ENCODE results near the gene HSD17B12. TPM values are rescaled to one million over a fixed set of nuclear protein-coding genes. Genes with fewer than 3 reads are reported as not detected.

HSD17B12 gene
- total and polyA plus RNA-seq, 2 donors (not counting 3 experiments of a cell fraction or from before 2014, with no cell fraction given) = 41.5 to 96.5 TPM

GRCh38 chr11:43894546-43894945 lies 214.0 kb downstream of the HSD17B12 start:
- dilution Hi-C loops (cut with MboI; ENCODE audit: extremely low pct_ligation_motif_present, low sequenced_read_pairs) (no loop called here), intact Hi-C loops (cut with micrococcal nuclease) (no loop called here)
- no TSS peak for BruUV-seq (replicated peaks)

More at GRCh38 chr11:43894546-43894945, 214.0 kb downstream of the HSD17B12 start:
- Histone ChIP-seq H3K9ac (replicated peaks; ENCODE audit: extremely low read depth, insufficient read depth, low read length) (no peak overlapping the region), H3K4me2 (ENCODE audit: insufficient read depth, low read length) (no peak overlapping the region), H3K9me3 (replicated peaks; ENCODE audit: control insufficient read depth, insufficient read depth, low read length) (no peaks in the 10 kb centered on the region), H4K20me1 (replicated peaks; ENCODE audit: control insufficient read depth, extremely low read depth, insufficient read depth, low read length) (no peaks in the 10 kb centered on the region), H3K27me3 (ENCODE audit: control insufficient read depth in 2 of 2, insufficient read depth in 2 of 2, low read length in 2 of 2) (no peaks in the 10 kb centered on the region), H2AFZ (ENCODE audit: low read depth, low read length) (no peak overlapping the region), H3K27ac (ENCODE audit: insufficient read depth, low read depth, low read length) (no peak overlapping the region), H3K4me1 (ENCODE audit: control insufficient read depth, extremely low read depth, insufficient read depth, low read length) (peaks cover 15% of the 10 kb centered on the region), H3K4me3 (replicated peaks in 1 of 3; ENCODE audit: insufficient read depth in 1 of 3, low read depth in 1 of 3, low read length in 3 of 3) (no peak overlapping the region), H3K36me3 (ENCODE audit: control insufficient read depth in 2 of 2, extremely low read depth in 1 of 2, insufficient read depth in 2 of 2, low read length in 2 of 2) (peaks cover 8 to 17% of the 10 kb centered on the region in 2 experiments), H3K79me2 (ENCODE audit: control insufficient read depth, insufficient read depth, low read length) (no peaks in the 10 kb centered on the region), H3K9me1 (replicated peaks; ENCODE audit: control insufficient read depth, extremely low read depth, insufficient read depth, low read length) (no peaks in the 10 kb centered on the region)
- DNase-seq (ENCODE audit: low read depth, low spot score) (no peak), FAIRE-seq (no peak)
- ChIA-PET CTCF (interaction anchor here (0.8 to 1.4 kb wide), 3 partner anchors 48 to 142 kb away, joined by 3 to 4 read pairs (median 3); partner anchors contain the start of gene C11orf96), POLR2A (no interaction called here)
- TF ChIP-seq POLR2A (IDR thresholded peaks at IDR 0.05; ENCODE audit: low read depth, low read length) (no peak), JUN (IDR thresholded peaks at IDR 0.05; ENCODE audit: borderline replicate concordance, insufficient read depth, insufficient read length, low read depth) (no peak), GATA2 (IDR thresholded peaks at IDR 0.05; ENCODE audit: insufficient read depth, insufficient read length, low read depth, low read length) (no peak), POLR2AphosphoS5 (IDR thresholded peaks at IDR 0.05; ENCODE audit: insufficient read depth, low read depth, low read length) (no peak), FOS (IDR thresholded peaks at IDR 0.05; ENCODE audit: borderline replicate concordance, insufficient read depth, low read length) (no peak), EZH2 (IDR thresholded peaks at IDR 0.05; ENCODE audit: borderline replicate concordance, low read depth, low read length, severe bottlenecking) (no peak), MYC (IDR thresholded peaks at IDR 0.05; ENCODE audit: low read depth, low read length) (no peak)
- TF ChIP-seq, protein P1, sequence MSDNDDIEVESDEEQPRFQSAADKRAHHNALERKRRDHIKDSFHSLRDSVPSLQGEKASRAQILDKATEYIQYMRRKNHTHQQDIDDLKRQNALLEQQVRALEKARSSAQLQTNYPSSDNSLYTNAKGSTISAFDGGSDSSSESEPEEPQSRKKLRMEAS (IDR thresholded peaks at IDR 0.05; ENCODE audit: insufficient read depth, insufficient read length) = no peak
- TF ChIP-seq, protein P2, sequence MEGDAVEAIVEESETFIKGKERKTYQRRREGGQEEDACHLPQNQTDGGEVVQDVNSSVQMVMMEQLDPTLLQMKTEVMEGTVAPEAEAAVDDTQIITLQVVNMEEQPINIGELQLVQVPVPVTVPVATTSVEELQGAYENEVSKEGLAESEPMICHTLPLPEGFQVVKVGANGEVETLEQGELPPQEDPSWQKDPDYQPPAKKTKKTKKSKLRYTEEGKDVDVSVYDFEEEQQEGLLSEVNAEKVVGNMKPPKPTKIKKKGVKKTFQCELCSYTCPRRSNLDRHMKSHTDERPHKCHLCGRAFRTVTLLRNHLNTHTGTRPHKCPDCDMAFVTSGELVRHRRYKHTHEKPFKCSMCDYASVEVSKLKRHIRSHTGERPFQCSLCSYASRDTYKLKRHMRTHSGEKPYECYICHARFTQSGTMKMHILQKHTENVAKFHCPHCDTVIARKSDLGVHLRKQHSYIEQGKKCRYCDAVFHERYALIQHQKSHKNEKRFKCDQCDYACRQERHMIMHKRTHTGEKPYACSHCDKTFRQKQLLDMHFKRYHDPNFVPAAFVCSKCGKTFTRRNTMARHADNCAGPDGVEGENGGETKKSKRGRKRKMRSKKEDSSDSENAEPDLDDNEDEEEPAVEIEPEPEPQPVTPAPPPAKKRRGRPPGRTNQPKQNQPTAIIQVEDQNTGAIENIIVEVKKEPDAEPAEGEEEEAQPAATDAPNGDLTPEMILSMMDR (IDR thresholded peaks at IDR 0.05; ENCODE audit: extremely low read depth in 1 of 2, insufficient read depth in 1 of 2, low read depth in 1 of 2, low read length in 2 of 2) = no peak

All from endothelial cell of umbilical vein (primary cell).